Panc1 (cell line): ENCODE measurements around the gene OVAAL. TPM values are rescaled to one million over a fixed set of nuclear protein-coding genes. Genes with fewer than 3 reads are reported as not detected.

Experiments used
- ATAC-seq: fragments of 200-7000 bp; cut with Tn5 transposase; 2 replicates; pipeline ENCODE4 v1.9.1; 2020; ENCODE audit warnings: mild to moderate bottlenecking, moderate library complexity
- BruUV-seq: library from RNA; stranded (reverse); fragments of 400-500 nt; replicated peaks from 2 replicates; lab custom pipeline; 2021; lab: Mats Ljungman, UMichigan
- CTCF ChIA-PET: fragments of 300-600 bp; sonication (Branson Sonifier 250); formaldehyde crosslinking; loops from one replicate; lab custom pipeline; 2022; ENCODE audit warnings: antibody characterized with exemption; lab: Charles Lee
- POLR2A ChIA-PET: fragments of 300-600 bp; sonication (Branson Sonifier 250); formaldehyde crosslinking; loops from one replicate; lab custom pipeline; 2022; ENCODE audit warnings: antibody characterized with exemption; lab: Charles Lee
- DNase-seq: peaks from one replicate; pipeline ENCODE4 v3.0.0-alpha.2; 2010; ENCODE audit warnings: low read depth, low spot score
- H3K27ac ChIP-seq: 2 replicates; pipeline ENCODE4 v1.5.1; 2011; ENCODE audit warnings: mild to moderate bottlenecking, low read length, inconsistent platforms
- H3K27me3 ChIP-seq: fragments of 200-500 bp; sonication (Bioruptor generic); 2 replicates; pipeline ENCODE4 v1.6.0; 2014; ENCODE audit warnings: low read length, inconsistent platforms; ENCODE audit not compliant: control insufficient read depth, insufficient read depth
- H3K36me3 ChIP-seq: fragments of 200-500 bp; sonication (Bioruptor generic); 2 replicates; pipeline ENCODE4 v1.5.1; 2014; ENCODE audit warnings: inconsistent platforms, mild to moderate bottlenecking, low read length, moderate library complexity; ENCODE audit not compliant: control insufficient read depth, insufficient read depth
- H3K4me1 ChIP-seq: 2 replicates; pipeline ENCODE4 v1.5.1; 2011; ENCODE audit warnings: inconsistent platforms, mild to moderate bottlenecking, low read length, moderate library complexity; ENCODE audit not compliant: control insufficient read depth, insufficient read depth
- H3K4me3 ChIP-seq, 2 experiments: 2 replicates each; pipeline ENCODE4 v1.5.1; 2011 to 2012; ENCODE audit warnings: low read depth in 2 of 2, low read length in 2 of 2, mild to moderate bottlenecking in 2 of 2, inconsistent platforms in 1 of 2, moderate library complexity in 1 of 2
- H3K9me3 ChIP-seq: fragments of 200-500 bp; sonication (Bioruptor generic); 2 replicates; pipeline ENCODE4 v1.5.1; 2014; ENCODE audit warnings: low read depth, mild to moderate bottlenecking, inconsistent platforms, low read length, moderate library complexity; ENCODE audit not compliant: control insufficient read depth, insufficient read depth
- POLR2AphosphoS5 ChIP-seq: IDR thresholded peaks from 2 replicates; pipeline ENCODE4 v1.6.1; 2012; ENCODE audit warnings: mild to moderate bottlenecking, low read depth, low read length, moderate library complexity
- SIN3A ChIP-seq: IDR thresholded peaks from 2 replicates; pipeline ENCODE4 v1.6.1; 2012; ENCODE audit warnings: low read depth, mild to moderate bottlenecking, low read length, moderate library complexity, borderline replicate concordance; ENCODE audit not compliant: insufficient read depth
- TCF7L2 ChIP-seq: IDR thresholded peaks from 2 replicates; pipeline ENCODE4 v1.6.1; 2011; ENCODE audit warnings: mild to moderate bottlenecking, low read depth, low read length, inconsistent platforms
- in situ Hi-C: cut with HindIII; loops from 2 replicates; pipeline ENCODE4 v1.10.0; 2016; ENCODE audit warnings: low sequenced_read_pairs, low pct_unique_long_range_greater_than_20kb
- intact Hi-C: fragments of 100-400 bp; cut with micrococcal nuclease; formaldehyde crosslinking; loops from one replicate; pipeline ENCODE4 v1.10.0; 2022; ENCODE audit not compliant: unreplicated experiment
- total RNA-seq: library from RNA; stranded (reverse); gene quantifications from one replicate; pipeline ENCODE4 v1.2.1, GENCODE V29; 2021; ENCODE audit not compliant: unreplicated experiment
- TF ChIP-seq, protein P1 (sequence below), 2 experiments: IDR thresholded peaks; 2 replicates each; pipeline ENCODE4 v1.6.1; 2011 to 2012; ENCODE audit warnings: low read depth in 2 of 2, control low read depth in 1 of 2, low read length in 1 of 2, mild to moderate bottlenecking in 1 of 2, moderate library complexity in 1 of 2; ENCODE audit not compliant: insufficient read depth in 1 of 2
- TF ChIP-seq, protein P2 (sequence below): fragments of 450-650 bp; IDR thresholded peaks from 2 replicates; pipeline ENCODE4 v1.5.1; 2017; ENCODE audit warnings: mild to moderate bottlenecking

OVAAL gene
- total RNA-seq, 1 experiment from 2014 or later: not detected

DNA sequence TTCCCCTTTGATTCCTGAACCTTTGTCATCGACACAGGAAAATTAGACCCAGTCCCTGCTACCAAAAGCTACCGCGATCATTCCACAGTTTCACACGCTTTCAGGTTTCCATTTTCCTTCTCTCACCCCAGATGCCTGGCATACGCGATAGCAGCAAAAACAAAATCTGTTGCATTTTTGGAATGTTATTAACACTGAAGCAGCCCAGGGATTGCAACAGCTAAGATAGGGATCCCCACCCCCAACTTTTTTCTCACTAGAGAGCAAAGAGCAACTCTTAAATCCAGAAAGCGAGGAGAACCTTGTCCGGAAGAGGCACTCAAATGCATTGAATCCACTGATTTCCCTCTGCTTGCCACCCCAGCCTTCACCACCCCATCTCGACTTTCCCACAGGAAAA lies 8.9 kb downstream of the OVAAL start:
- no peak for TF ChIP-seq TCF7L2
- TF ChIP-seq, protein P1, sequence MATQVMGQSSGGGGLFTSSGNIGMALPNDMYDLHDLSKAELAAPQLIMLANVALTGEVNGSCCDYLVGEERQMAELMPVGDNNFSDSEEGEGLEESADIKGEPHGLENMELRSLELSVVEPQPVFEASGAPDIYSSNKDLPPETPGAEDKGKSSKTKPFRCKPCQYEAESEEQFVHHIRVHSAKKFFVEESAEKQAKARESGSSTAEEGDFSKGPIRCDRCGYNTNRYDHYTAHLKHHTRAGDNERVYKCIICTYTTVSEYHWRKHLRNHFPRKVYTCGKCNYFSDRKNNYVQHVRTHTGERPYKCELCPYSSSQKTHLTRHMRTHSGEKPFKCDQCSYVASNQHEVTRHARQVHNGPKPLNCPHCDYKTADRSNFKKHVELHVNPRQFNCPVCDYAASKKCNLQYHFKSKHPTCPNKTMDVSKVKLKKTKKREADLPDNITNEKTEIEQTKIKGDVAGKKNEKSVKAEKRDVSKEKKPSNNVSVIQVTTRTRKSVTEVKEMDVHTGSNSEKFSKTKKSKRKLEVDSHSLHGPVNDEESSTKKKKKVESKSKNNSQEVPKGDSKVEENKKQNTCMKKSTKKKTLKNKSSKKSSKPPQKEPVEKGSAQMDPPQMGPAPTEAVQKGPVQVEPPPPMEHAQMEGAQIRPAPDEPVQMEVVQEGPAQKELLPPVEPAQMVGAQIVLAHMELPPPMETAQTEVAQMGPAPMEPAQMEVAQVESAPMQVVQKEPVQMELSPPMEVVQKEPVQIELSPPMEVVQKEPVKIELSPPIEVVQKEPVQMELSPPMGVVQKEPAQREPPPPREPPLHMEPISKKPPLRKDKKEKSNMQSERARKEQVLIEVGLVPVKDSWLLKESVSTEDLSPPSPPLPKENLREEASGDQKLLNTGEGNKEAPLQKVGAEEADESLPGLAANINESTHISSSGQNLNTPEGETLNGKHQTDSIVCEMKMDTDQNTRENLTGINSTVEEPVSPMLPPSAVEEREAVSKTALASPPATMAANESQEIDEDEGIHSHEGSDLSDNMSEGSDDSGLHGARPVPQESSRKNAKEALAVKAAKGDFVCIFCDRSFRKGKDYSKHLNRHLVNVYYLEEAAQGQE (IDR thresholded peaks at IDR 0.05; ENCODE audit: insufficient read depth in 1 of 2, low read depth in 2 of 2, low read length in 1 of 2): no peak
- ChIA-PET POLR2A (no interaction called here), CTCF (no interaction called here)
- Histone ChIP-seq H3K4me1 (no peaks in the 10 kb centered on the region; the same call in 1 of the 2 replicates), H3K27ac (no peak overlapping the region), H3K36me3 (no peaks in the 10 kb centered on the region), H3K4me3 (no peak overlapping the region), H3K9me3 (no peaks in the 10 kb centered on the region), H3K27me3 (no peaks in the 10 kb centered on the region; the same call in 1 of the 2 replicates)
- no TSS peak for BruUV-seq
- in situ Hi-C loops (no loop called here), intact Hi-C loops (no loop called here)
- DNase-seq (no peak), ATAC-seq (no peak)

DNA sequence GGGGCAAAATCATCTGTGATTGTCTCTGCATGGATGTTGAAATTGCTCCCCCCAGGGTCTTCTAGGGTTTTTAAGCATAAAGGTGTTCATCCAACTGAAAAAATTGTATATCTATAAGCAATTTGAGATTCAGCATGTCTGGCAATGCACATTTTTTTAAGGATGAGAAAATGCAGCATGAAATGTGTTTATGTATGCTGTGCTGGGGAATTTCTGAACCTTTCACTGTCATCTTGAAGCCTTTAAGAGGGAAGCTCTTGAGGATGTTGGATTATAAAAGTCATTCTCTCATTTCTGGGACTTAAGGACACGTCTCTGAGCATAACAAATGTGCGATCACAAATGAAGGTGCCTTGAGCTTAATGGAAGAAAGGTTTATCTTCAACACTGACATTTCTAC lies 9.4 kb downstream of the OVAAL start:
- H3K27me3 ChIP-seq: no peaks in the 10 kb centered on the region; the same call in 1 of the 2 replicates
- no peak overlapping the region for H3K4me3 ChIP-seq
- POLR2A ChIA-PET: no interaction called here
- intact Hi-C loops (no loop called here), in situ Hi-C loops (no loop called here)
- no TSS peak for BruUV-seq
- H3K36me3 ChIP-seq: no peaks in the 10 kb centered on the region
- CTCF ChIA-PET: no interaction called here
- H3K27ac ChIP-seq: no peak overlapping the region
- no peaks in the 10 kb centered on the region for H3K9me3 ChIP-seq
- ATAC-seq (no peak), DNase-seq (no peak)
- TF ChIP-seq, protein P1 (IDR thresholded peaks at IDR 0.05; ENCODE audit: insufficient read depth in 1 of 2, low read depth in 2 of 2, low read length in 1 of 2): no peak
- TF ChIP-seq, protein P2, sequence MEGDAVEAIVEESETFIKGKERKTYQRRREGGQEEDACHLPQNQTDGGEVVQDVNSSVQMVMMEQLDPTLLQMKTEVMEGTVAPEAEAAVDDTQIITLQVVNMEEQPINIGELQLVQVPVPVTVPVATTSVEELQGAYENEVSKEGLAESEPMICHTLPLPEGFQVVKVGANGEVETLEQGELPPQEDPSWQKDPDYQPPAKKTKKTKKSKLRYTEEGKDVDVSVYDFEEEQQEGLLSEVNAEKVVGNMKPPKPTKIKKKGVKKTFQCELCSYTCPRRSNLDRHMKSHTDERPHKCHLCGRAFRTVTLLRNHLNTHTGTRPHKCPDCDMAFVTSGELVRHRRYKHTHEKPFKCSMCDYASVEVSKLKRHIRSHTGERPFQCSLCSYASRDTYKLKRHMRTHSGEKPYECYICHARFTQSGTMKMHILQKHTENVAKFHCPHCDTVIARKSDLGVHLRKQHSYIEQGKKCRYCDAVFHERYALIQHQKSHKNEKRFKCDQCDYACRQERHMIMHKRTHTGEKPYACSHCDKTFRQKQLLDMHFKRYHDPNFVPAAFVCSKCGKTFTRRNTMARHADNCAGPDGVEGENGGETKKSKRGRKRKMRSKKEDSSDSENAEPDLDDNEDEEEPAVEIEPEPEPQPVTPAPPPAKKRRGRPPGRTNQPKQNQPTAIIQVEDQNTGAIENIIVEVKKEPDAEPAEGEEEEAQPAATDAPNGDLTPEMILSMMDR: no peak
- TF ChIP-seq POLR2AphosphoS5 (no peak), SIN3A (no peak), TCF7L2 (no peak)
- no peaks in the 10 kb centered on the region; the same call in 1 of the 2 replicates for H3K4me1 ChIP-seq
